WTC11 (cell line): ENCODE results near the gene PLAA. TPM values are rescaled to one million over a fixed set of nuclear protein-coding genes. Genes with fewer than 3 reads are reported as not detected.

ENCODE experiments used
- CBFB ChIP-seq: sonication (generic); formaldehyde crosslinking; IDR thresholded peaks from 2 replicates; pipeline ENCODE4 v1.8.1; 2022; ENCODE audit warnings: mild to moderate bottlenecking, low read depth, missing genetic modification reagents
- CREB1 ChIP-seq: sonication (generic); formaldehyde crosslinking; IDR thresholded peaks from 2 replicates; pipeline ENCODE4 v1.8.0; 2023; ENCODE audit warnings: mild to moderate bottlenecking, missing genetic modification reagents
- EMX1 ChIP-seq: fragments of 250-450 bp; sonication (Bioruptor Pico); IDR thresholded peaks from 2 replicates; pipeline ENCODE4 v1.8.0; 2021; ENCODE audit warnings: mild to moderate bottlenecking
- ETV6 ChIP-seq: sonication (generic); formaldehyde crosslinking; IDR thresholded peaks from 2 replicates; pipeline ENCODE4 v1.8.1; 2022; ENCODE audit warnings: mild to moderate bottlenecking, missing genetic modification reagents
- FOXK1 ChIP-seq: sonication (generic); formaldehyde crosslinking; IDR thresholded peaks from 2 replicates; pipeline ENCODE4 v1.8.0; 2022; ENCODE audit warnings: mild to moderate bottlenecking, moderate library complexity, missing genetic modification reagents
- GRHL2 ChIP-seq: fragments of 250-450 bp; sonication (Bioruptor Pico); IDR thresholded peaks from 2 replicates; pipeline ENCODE4 v1.8.0; 2022; ENCODE audit warnings: mild to moderate bottlenecking, moderate library complexity; ENCODE audit not compliant: insufficient replicate concordance, severe bottlenecking
- GTF2I ChIP-seq: fragments of 250-450 bp; sonication (Bioruptor Pico); conservative IDR thresholded peaks from 2 replicates; pipeline ENCODE4 v1.4.0; 2021; ENCODE audit warnings: mild to moderate bottlenecking
- JUN ChIP-seq: sonication (generic); formaldehyde crosslinking; IDR thresholded peaks from 2 replicates; pipeline ENCODE4 v1.8.0; 2023; ENCODE audit warnings: mild to moderate bottlenecking, missing genetic modification reagents
- NFE2L1 ChIP-seq: sonication (generic); formaldehyde crosslinking; IDR thresholded peaks from 2 replicates; pipeline ENCODE4 v1.8.1; 2023; ENCODE audit warnings: missing genetic modification reagents
- NFYB ChIP-seq: sonication (generic); formaldehyde crosslinking; conservative IDR thresholded peaks from 2 replicates; pipeline ENCODE4 v1.8.0; 2022; ENCODE audit warnings: low read depth, missing genetic modification reagents
- NR2C2 ChIP-seq: sonication (generic); formaldehyde crosslinking; IDR thresholded peaks from 2 replicates; pipeline ENCODE4 v1.8.0; 2022; ENCODE audit warnings: mild to moderate bottlenecking, missing genetic modification reagents
- NR3C1 ChIP-seq: sonication (generic); formaldehyde crosslinking; conservative IDR thresholded peaks from 2 replicates; pipeline ENCODE4 v1.8.1; 2023; ENCODE audit warnings: low read depth, mild to moderate bottlenecking, missing genetic modification reagents
- SMAD3 ChIP-seq: sonication (generic); formaldehyde crosslinking; IDR thresholded peaks from 2 replicates; pipeline ENCODE4 v1.8.0; 2022; ENCODE audit warnings: missing genetic modification reagents, mild to moderate bottlenecking, borderline replicate concordance
- SP1 ChIP-seq: sonication (generic); formaldehyde crosslinking; conservative IDR thresholded peaks from 2 replicates; pipeline ENCODE4 v1.8.1; 2022; ENCODE audit warnings: missing genetic modification reagents
- TEAD1 ChIP-seq: sonication (generic); formaldehyde crosslinking; IDR thresholded peaks from 2 replicates; pipeline ENCODE4 v1.8.0; 2022; ENCODE audit warnings: mild to moderate bottlenecking, missing genetic modification reagents
- TEAD4 ChIP-seq: sonication (generic); formaldehyde crosslinking; IDR thresholded peaks from 2 replicates; pipeline ENCODE4 v1.8.0; 2022; ENCODE audit warnings: mild to moderate bottlenecking, missing genetic modification reagents
- ZNF121 ChIP-seq: sonication (generic); formaldehyde crosslinking; IDR thresholded peaks from 2 replicates; pipeline ENCODE4 v1.8.0; 2023; ENCODE audit warnings: missing genetic modification reagents
- ZNF232 ChIP-seq: sonication (generic); formaldehyde crosslinking; IDR thresholded peaks from 2 replicates; pipeline ENCODE4 v1.8.0; 2022; ENCODE audit warnings: mild to moderate bottlenecking, missing genetic modification reagents
- ZNF263 ChIP-seq: sonication (generic); formaldehyde crosslinking; IDR thresholded peaks from 2 replicates; pipeline ENCODE4 v1.8.1; 2022; ENCODE audit warnings: low read depth, mild to moderate bottlenecking, moderate library complexity, missing genetic modification reagents
- ZNF317 ChIP-seq: sonication (generic); formaldehyde crosslinking; IDR thresholded peaks from 2 replicates; pipeline ENCODE4 v1.8.1; 2023; ENCODE audit warnings: low read depth, mild to moderate bottlenecking, moderate library complexity, missing genetic modification reagents, borderline replicate concordance
- ZNF396 ChIP-seq: fragments of 250-450 bp; sonication (Bioruptor Pico); IDR thresholded peaks from 2 replicates; pipeline ENCODE4 v1.8.0; 2021; ENCODE audit warnings: mild to moderate bottlenecking, moderate library complexity, borderline replicate concordance
- ZNF416 ChIP-seq: fragments of 250-450 bp; sonication (Bioruptor Pico); IDR thresholded peaks from 2 replicates; pipeline ENCODE4 v1.9.0; 2021; ENCODE audit warnings: mild to moderate bottlenecking, inconsistent platforms
- total RNA-seq: library from RNA; stranded (reverse); gene quantifications from 3 replicates; pipeline ENCODE4 v1.2.3, GENCODE V29; 2021
- TF ChIP-seq, protein P1 (sequence below): sonication (generic); formaldehyde crosslinking; IDR thresholded peaks from 2 replicates; pipeline ENCODE4 v1.8.0; 2023; ENCODE audit warnings: mild to moderate bottlenecking, missing genetic modification reagents
- TF ChIP-seq, protein P2 (sequence below): sonication (generic); formaldehyde crosslinking; IDR thresholded peaks from 2 replicates; pipeline ENCODE4 v1.8.0; 2022; ENCODE audit warnings: mild to moderate bottlenecking, missing genetic modification reagents
- TF ChIP-seq, protein P3 (sequence below): sonication (generic); formaldehyde crosslinking; IDR thresholded peaks from 2 replicates; pipeline ENCODE4 v1.8.0; 2022; ENCODE audit warnings: mild to moderate bottlenecking, missing genetic modification reagents
- TF ChIP-seq, protein P4 (sequence below): sonication (generic); formaldehyde crosslinking; IDR thresholded peaks from 2 replicates; pipeline ENCODE4 v1.8.1; 2022; ENCODE audit warnings: mild to moderate bottlenecking, missing genetic modification reagents, moderate library complexity, borderline replicate concordance
- TF ChIP-seq, protein P5 (sequence below): sonication (generic); formaldehyde crosslinking; IDR thresholded peaks from 2 replicates; pipeline ENCODE4 v1.8.1; 2022; ENCODE audit warnings: low read depth, missing genetic modification reagents, borderline replicate concordance
- TF ChIP-seq, protein P6 (sequence below): sonication (generic); formaldehyde crosslinking; conservative IDR thresholded peaks from 2 replicates; pipeline ENCODE4 v1.8.1; 2023; ENCODE audit warnings: mild to moderate bottlenecking, low read depth, missing genetic modification reagents, moderate library complexity

PLAA gene
- total RNA-seq, 1 experiment from 2014 or later = 56.1 TPM

DNA sequence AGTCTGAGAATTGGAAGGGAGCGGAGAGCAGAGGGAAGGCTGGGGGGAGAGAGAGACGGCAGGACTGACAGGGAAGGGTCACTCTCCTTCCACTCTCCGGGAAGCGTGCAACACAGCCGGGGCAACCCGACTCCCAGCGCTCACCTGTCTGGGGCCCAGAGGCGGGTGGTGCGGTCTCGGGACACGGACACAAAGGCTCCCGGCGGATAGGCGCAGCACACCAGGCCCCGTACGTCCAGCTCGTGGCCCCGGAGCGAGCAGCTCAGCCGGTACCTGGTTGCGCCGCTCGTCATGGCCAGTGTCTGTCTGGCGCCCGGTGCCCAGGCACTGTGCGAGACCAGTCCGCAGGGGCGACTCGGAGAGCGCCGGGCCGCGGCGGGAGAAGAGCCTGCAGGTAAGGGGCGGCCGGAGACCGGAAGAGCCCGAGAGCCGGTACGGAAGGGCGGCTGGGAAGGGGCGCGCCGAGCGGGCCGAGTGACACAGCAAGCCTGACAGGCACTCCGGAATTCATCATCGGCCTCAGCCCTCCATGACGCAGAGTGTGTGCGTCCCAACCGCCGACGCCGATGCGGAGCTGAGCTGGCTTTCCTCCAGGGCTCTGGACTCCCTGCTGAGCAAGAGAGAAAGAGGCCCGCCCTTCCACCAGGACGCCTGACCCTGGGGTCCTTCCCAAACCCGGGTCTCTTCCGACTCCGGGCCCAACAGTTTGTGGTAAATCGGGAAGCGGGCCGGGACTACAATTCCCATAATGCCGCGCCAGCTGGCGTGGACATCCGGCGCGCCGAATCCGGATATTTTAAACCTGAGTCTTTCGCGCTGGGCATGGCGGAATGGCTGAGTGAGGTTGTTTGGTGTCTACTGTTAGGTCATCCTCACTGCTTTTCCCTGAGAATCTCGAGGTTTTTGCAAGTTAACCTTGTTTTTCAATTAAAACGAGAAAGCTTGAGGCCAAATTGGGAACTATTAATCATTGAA is at the start of gene PLAA (continued):
- TF ChIP-seq NFYB (CRISPR knock-in tag) (no peak), FOXK1 (peak; percentile 92), ZNF121 (CRISPR knock-in tag) (no peak), SMAD3 (CRISPR knock-in tag) (0 out of 2 replicates have a peak, but pooled peaks have one; percentile 39), ETV6 (CRISPR knock-in tag) (peak; percentile 37; the same call in 1 of the 2 replicates), GRHL2 (CRISPR knock-in tag) (no peak), NFE2L1 (CRISPR knock-in tag) (peak; percentile 92), CREB1 (0 out of 2 replicates have a peak, but pooled peaks have one; percentile 52), ZNF232 (CRISPR knock-in tag) (no peak), GTF2I (no peak), EMX1 (CRISPR knock-in tag) (no peak), ZNF263 (CRISPR knock-in tag) (no peak), NR3C1 (no peak), TEAD1 (peak; percentile 62; the same call in 1 of the 2 replicates), TEAD4 (CRISPR knock-in tag) (no peak), JUN (CRISPR knock-in tag) (no peak), ZNF396 (CRISPR knock-in tag) (no peak), NR2C2 (CRISPR knock-in tag) (no peak), ZNF416 (CRISPR knock-in tag) (no peak), ZNF317 (CRISPR knock-in tag) (no peak), CBFB (CRISPR knock-in tag) (peak; percentile 79; the same call in 1 of the 2 replicates), SP1 (CRISPR knock-in tag) (peak; percentile 72)
- TF ChIP-seq, protein P1, sequence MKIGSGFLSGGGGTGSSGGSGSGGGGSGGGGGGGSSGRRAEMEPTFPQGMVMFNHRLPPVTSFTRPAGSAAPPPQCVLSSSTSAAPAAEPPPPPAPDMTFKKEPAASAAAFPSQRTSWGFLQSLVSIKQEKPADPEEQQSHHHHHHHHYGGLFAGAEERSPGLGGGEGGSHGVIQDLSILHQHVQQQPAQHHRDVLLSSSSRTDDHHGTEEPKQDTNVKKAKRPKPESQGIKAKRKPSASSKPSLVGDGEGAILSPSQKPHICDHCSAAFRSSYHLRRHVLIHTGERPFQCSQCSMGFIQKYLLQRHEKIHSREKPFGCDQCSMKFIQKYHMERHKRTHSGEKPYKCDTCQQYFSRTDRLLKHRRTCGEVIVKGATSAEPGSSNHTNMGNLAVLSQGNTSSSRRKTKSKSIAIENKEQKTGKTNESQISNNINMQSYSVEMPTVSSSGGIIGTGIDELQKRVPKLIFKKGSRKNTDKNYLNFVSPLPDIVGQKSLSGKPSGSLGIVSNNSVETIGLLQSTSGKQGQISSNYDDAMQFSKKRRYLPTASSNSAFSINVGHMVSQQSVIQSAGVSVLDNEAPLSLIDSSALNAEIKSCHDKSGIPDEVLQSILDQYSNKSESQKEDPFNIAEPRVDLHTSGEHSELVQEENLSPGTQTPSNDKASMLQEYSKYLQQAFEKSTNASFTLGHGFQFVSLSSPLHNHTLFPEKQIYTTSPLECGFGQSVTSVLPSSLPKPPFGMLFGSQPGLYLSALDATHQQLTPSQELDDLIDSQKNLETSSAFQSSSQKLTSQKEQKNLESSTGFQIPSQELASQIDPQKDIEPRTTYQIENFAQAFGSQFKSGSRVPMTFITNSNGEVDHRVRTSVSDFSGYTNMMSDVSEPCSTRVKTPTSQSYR (CRISPR knock-in tag) = peak; percentile 50; the same call in 1 of the 2 replicates
- TF ChIP-seq, protein P2, sequence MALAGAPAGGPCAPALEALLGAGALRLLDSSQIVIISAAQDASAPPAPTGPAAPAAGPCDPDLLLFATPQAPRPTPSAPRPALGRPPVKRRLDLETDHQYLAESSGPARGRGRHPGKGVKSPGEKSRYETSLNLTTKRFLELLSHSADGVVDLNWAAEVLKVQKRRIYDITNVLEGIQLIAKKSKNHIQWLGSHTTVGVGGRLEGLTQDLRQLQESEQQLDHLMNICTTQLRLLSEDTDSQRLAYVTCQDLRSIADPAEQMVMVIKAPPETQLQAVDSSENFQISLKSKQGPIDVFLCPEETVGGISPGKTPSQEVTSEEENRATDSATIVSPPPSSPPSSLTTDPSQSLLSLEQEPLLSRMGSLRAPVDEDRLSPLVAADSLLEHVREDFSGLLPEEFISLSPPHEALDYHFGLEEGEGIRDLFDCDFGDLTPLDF (CRISPR knock-in tag) = no peak
- TF ChIP-seq, protein P3, sequence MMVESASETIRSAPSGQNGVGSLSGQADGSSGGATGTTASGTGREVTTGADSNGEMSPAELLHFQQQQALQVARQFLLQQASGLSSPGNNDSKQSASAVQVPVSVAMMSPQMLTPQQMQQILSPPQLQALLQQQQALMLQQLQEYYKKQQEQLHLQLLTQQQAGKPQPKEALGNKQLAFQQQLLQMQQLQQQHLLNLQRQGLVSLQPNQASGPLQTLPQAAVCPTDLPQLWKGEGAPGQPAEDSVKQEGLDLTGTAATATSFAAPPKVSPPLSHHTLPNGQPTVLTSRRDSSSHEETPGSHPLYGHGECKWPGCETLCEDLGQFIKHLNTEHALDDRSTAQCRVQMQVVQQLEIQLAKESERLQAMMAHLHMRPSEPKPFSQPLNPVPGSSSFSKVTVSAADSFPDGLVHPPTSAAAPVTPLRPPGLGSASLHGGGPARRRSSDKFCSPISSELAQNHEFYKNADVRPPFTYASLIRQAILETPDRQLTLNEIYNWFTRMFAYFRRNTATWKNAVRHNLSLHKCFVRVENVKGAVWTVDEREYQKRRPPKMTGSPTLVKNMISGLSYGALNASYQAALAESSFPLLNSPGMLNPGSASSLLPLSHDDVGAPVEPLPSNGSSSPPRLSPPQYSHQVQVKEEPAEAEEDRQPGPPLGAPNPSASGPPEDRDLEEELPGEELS (CRISPR knock-in tag) = peak; percentile 36; the same call in 1 of the 2 replicates
- TF ChIP-seq, protein P4, sequence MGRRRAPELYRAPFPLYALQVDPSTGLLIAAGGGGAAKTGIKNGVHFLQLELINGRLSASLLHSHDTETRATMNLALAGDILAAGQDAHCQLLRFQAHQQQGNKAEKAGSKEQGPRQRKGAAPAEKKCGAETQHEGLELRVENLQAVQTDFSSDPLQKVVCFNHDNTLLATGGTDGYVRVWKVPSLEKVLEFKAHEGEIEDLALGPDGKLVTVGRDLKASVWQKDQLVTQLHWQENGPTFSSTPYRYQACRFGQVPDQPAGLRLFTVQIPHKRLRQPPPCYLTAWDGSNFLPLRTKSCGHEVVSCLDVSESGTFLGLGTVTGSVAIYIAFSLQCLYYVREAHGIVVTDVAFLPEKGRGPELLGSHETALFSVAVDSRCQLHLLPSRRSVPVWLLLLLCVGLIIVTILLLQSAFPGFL (CRISPR knock-in tag) = no peak
- TF ChIP-seq, protein P5, sequence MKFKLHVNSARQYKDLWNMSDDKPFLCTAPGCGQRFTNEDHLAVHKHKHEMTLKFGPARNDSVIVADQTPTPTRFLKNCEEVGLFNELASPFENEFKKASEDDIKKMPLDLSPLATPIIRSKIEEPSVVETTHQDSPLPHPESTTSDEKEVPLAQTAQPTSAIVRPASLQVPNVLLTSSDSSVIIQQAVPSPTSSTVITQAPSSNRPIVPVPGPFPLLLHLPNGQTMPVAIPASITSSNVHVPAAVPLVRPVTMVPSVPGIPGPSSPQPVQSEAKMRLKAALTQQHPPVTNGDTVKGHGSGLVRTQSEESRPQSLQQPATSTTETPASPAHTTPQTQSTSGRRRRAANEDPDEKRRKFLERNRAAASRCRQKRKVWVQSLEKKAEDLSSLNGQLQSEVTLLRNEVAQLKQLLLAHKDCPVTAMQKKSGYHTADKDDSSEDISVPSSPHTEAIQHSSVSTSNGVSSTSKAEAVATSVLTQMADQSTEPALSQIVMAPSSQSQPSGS (CRISPR knock-in tag) = 0 out of 2 replicates have a peak, but pooled peaks have one; percentile 8
- TF ChIP-seq, protein P6, sequence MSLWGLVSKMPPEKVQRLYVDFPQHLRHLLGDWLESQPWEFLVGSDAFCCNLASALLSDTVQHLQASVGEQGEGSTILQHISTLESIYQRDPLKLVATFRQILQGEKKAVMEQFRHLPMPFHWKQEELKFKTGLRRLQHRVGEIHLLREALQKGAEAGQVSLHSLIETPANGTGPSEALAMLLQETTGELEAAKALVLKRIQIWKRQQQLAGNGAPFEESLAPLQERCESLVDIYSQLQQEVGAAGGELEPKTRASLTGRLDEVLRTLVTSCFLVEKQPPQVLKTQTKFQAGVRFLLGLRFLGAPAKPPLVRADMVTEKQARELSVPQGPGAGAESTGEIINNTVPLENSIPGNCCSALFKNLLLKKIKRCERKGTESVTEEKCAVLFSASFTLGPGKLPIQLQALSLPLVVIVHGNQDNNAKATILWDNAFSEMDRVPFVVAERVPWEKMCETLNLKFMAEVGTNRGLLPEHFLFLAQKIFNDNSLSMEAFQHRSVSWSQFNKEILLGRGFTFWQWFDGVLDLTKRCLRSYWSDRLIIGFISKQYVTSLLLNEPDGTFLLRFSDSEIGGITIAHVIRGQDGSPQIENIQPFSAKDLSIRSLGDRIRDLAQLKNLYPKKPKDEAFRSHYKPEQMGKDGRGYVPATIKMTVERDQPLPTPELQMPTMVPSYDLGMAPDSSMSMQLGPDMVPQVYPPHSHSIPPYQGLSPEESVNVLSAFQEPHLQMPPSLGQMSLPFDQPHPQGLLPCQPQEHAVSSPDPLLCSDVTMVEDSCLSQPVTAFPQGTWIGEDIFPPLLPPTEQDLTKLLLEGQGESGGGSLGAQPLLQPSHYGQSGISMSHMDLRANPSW (CRISPR knock-in tag) = no peak
